Activated CD4-positive, alpha-beta T cell treated with anti-CD3 and anti-CD28 coated beads, Interleukin-2, amount 10 ng/mL, durations not matched to agents 7 days and 5 days (primary cell): ENCODE measurements around the gene DUSP9. TPM values are rescaled to one million over a fixed set of nuclear protein-coding genes. Genes with fewer than 3 reads are reported as not detected.

Experiments
- CTCF ChIA-PET: fragments of 350-600 bp; sonication (Branson Sonifier 250); formaldehyde crosslinking; loops from one replicate; lab custom pipeline; 2021; ENCODE audit warnings: antibody characterized with exemption; lab: Charles Lee
- POLR2A ChIA-PET: fragments of 350-600 bp; sonication (Branson Sonifier 250); formaldehyde crosslinking; loops from one replicate; lab custom pipeline; 2021; ENCODE audit warnings: antibody characterized with exemption; lab: Charles Lee
- DNase-seq: peaks from one replicate; pipeline ENCODE4 v3.0.0-alpha.2; 2020
- H3K27ac Mint-ChIP-seq: one replicate; pipeline ENCODE4 v1.8.0; 2021; ENCODE audit warnings: mild to moderate bottlenecking, moderate library complexity, mixed read lengths
- H3K27me3 Mint-ChIP-seq: one replicate; pipeline ENCODE4 v1.8.0; 2021; ENCODE audit warnings: mixed read lengths
- H3K36me3 Mint-ChIP-seq: one replicate; pipeline ENCODE4 v1.8.0; 2021; ENCODE audit warnings: low read depth, mixed read lengths
- H3K4me1 Mint-ChIP-seq: one replicate; pipeline ENCODE4 v1.8.0; 2021; ENCODE audit warnings: mixed read lengths
- H3K4me3 Mint-ChIP-seq: one replicate; pipeline ENCODE4 v1.8.0; 2021; ENCODE audit warnings: mild to moderate bottlenecking, moderate library complexity, mixed read lengths
- H3K9me3 Mint-ChIP-seq: one replicate; pipeline ENCODE4 v1.8.0; 2021; ENCODE audit warnings: mixed read lengths
- total RNA-seq, 2 experiments: library from RNA; stranded (reverse); gene quantifications; one replicate each; pipeline ENCODE4 v1.2.3, GENCODE V29; 2021

The DUSP9 gene
- total RNA-seq, 2 experiments from 2014 or later = not detected

DNA sequence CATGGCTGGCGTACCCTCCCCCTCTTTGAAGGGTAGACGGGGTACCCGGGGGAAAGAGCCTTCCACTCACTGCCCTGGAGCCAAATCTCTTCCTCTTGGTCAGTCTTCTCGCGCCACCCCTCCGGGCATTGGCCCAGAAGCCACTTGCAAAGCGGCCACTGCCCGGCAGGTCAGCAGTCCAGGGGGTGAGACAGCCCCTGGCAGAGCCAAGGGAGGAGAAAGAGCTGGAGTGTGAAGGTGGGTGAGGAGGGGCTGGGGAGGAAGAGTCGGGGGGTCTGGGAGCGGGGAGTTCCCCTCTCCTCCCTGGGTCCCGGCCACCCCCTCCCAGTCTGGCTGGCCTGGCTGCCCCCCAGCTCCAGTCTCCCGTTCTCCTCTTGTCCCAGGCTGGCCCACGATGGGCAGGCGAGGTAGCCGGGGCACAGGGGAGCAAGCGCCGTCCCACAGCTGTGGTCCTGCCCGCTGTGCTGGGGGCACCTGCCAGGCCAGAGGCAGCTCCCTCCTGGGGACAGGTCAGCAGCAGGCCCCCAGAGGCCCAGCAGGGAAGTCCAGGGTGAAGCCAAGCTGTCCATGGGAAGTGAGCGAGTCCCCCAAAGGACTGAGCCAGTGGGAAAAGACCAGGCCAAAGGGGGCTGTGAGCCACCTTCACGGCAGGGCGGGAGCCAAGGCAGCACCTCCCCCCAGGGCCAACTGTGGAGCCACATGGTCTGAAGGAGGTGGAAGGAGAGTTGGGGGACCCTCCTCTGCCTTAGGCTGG lies 21.6 kb upstream of the DUSP9 start:
- ChIA-PET POLR2A (no interaction called here), CTCF (interaction anchor here (0.6 kb wide), 1 partner anchor 377 kb away, joined by 3 read pairs; no protein-coding TSS in a partner anchor)
- no peak for DNase-seq
- Mint-ChIP-seq H3K36me3 (no peaks in the 10 kb centered on the region), H3K4me1 (no peaks in the 10 kb centered on the region), H3K4me3 (no peak overlapping the region), H3K9me3 (no peaks in the 10 kb centered on the region), H3K27ac (no peak overlapping the region), H3K27me3 (no peaks in the 10 kb centered on the region)

DNA sequence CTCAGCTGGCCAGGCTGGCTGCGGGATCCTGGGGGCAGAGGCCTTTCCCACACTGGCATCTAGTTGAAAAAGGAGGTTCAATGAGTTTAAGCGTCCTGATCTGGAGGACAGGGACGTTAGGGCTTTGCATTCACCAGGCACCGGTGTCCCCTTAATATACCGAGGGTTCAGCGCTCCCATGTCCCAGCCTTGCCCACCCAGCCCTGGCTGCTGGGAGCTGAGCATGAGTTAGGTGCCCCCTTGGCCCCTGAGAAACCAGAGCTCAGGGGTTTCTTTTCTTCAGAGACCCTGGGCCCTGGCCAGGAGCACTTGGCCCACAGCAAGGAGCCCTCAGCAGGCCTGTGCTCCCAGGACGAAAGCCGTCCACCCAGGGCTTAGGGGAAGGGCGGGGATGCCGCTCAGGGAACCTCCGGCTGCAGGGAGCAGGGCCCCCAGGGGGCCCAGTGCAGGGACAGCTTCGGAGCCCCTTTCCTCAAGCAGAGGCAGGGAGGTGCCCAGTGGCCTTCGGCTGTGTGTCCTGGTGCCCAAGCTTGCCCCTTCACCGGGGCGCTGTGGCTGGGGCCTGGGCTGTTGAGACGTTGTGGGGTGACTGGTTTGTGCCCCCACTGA lies 20.9 kb upstream of the DUSP9 start:
- no peak for DNase-seq
- Mint-ChIP-seq H3K4me3 (no peak overlapping the region), H3K27ac (no peak overlapping the region), H3K36me3 (no peaks in the 10 kb centered on the region), H3K4me1 (no peaks in the 10 kb centered on the region), H3K9me3 (no peaks in the 10 kb centered on the region), H3K27me3 (peaks cover 4% of the 10 kb centered on the region)
- CTCF ChIA-PET = interaction anchor here (0.6 kb wide), 1 partner anchor 377 kb away, joined by 3 read pairs; no protein-coding TSS in a partner anchor
- POLR2A ChIA-PET = no interaction called here

DNA sequence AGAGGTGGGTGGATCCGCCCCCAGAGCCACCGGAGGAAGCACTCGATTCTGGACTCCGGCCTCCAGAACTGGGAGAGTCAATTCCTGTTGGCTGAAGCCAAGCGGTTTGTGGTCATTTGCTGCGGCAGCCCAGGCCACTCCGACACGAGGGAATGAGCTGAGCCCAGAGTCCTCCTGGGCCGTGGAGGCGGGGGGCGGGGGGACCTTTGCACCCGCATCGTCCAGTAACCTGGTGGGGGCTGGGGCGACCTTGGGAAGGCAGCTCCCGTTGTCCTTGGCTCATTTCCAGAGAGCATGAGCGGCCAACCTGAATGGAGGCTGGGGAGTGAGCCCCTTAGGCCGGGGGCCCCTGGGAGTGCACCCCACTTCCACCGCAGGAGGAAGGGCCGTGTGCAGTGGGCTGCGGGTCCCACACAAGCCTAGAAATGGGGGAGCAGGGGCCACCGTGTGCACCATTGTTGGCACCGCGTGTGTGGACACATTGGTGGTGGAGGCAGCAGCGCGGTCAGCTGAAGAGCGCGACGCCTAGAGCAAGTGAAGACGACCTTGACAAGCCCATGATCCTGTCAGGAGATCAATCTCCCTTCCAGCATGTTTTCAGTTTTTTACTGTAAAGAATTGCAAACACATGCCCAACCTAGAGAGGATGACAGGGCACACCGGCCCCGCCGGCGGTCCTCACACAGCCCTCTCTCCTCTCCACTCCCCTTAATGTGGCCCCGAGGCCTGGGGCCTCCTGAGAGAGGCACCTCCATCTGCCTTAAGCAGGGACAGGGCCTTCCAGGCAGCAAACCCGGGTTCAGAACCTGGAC lies 19.9 kb upstream of the DUSP9 start:
- no peak overlapping the region for H3K27ac Mint-ChIP-seq
- peaks cover 5% of the 10 kb centered on the region for H3K27me3 Mint-ChIP-seq
- no peaks in the 10 kb centered on the region for H3K36me3 Mint-ChIP-seq
- no peaks in the 10 kb centered on the region for H3K9me3 Mint-ChIP-seq
- H3K4me1 Mint-ChIP-seq = no peaks in the 10 kb centered on the region
- CTCF ChIA-PET = no interaction called here
- no peak overlapping the region for H3K4me3 Mint-ChIP-seq
- DNase-seq = no peak
- POLR2A ChIA-PET = no interaction called here

DNA sequence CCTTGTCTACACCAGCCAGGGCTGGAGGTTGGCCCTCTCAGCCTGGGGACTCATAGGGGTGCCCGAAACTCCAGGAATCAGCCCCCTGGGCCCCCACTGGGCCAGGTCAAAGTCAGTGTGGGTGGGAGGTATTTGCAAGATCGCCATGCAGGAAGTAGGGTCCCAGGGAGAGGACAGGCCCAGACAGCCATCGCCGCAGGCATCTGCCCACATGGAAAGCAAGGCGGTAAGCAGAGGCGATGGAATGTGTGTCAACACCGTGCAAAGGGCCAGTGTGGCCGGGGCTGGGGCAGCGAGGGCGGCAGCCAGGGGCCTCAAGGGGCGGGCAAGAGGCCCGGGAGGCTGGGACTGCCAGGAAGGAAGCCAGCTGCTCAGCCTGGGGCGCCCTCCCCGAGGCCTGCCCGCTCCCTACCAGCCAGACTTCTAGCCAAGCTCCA lies 19.3 kb upstream of the DUSP9 start:
- CTCF ChIA-PET = no interaction called here
- no peaks in the 10 kb centered on the region for H3K9me3 Mint-ChIP-seq
- POLR2A ChIA-PET = no interaction called here
- DNase-seq = no peak
- no peaks in the 10 kb centered on the region for H3K36me3 Mint-ChIP-seq
- peaks cover 5% of the 10 kb centered on the region for H3K27me3 Mint-ChIP-seq
- H3K27ac Mint-ChIP-seq = no peak overlapping the region
- no peak overlapping the region for H3K4me3 Mint-ChIP-seq
- H3K4me1 Mint-ChIP-seq = no peaks in the 10 kb centered on the region

DNA sequence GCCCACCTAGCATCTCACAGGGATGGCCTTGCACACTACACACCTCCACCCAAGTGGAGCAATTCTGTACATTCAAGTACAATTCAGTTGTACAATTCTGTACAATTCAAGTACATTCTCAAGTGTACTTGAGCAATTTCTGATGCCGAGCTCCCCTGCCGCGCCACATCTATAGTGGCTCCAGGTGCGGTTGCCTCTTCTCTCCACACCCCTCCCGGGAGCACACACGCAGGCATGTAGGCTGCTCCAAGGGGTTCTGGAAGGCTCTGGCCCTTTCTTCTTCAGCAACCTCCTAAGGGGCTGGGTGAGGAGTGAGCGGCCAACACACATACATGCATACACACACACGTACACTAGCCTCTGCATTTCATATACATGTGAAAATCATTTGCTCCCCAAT lies 18.9 kb upstream of the DUSP9 start:
- POLR2A ChIA-PET = no interaction called here
- Mint-ChIP-seq H3K36me3 (no peaks in the 10 kb centered on the region), H3K4me1 (no peaks in the 10 kb centered on the region), H3K4me3 (no peak overlapping the region), H3K9me3 (no peaks in the 10 kb centered on the region), H3K27me3 (peaks cover 5% of the 10 kb centered on the region), H3K27ac (peak overlapping the region; percentile 9)
- DNase-seq = no peak
- CTCF ChIA-PET = no interaction called here

DNA sequence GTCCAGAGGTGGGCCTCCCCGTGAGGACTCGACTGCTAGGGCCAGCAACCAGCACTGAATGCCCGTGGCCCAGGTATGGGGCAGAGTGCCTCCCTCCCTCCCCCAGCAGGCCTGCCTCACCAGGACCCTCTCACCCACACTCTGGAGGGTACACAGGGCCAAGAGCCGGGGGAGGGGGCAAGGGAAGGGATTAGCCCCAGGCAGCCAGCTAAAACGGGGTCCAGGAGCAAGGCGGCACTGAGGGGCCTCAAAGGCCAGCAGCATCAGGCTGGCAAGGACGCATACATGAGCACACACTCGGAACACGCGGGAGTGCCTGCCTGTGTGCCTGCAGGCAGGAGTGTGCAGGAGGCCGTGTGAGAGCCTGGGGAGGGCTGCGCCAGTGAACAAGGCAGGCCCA lies 18.3 kb upstream of the DUSP9 start:
- peaks cover 5% of the 10 kb centered on the region for H3K27me3 Mint-ChIP-seq
- H3K36me3 Mint-ChIP-seq = no peaks in the 10 kb centered on the region
- H3K4me1 Mint-ChIP-seq = no peaks in the 10 kb centered on the region
- DNase-seq = no peak
- no peaks in the 10 kb centered on the region for H3K9me3 Mint-ChIP-seq
- H3K27ac Mint-ChIP-seq = no peak overlapping the region
- ChIA-PET CTCF (no interaction called here), POLR2A (interaction anchor here (0.5 kb wide), 1 partner anchor 23 kb away, joined by 3 read pairs; no protein-coding TSS in a partner anchor)
- no peak overlapping the region for H3K4me3 Mint-ChIP-seq

DNA sequence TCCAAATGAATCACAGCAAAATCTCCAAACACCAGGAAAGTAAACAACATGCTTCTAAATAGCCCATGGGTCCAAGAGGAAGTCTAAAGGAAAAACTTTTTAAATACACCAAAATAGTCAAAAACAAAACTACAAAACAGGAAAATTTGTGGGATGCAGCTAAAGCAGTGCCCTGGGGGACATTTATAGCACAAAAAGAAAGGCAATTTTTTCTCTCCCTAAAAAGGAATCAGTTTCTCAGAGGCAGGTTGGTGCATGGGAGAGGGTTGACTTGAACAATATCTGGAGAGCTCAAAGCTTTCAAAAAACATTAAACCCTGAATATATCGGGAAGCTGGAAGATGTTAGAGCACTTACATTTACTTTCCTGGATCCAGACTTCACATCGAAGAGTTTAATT lies 15.7 kb upstream of the DUSP9 start:
- ChIA-PET CTCF (interaction anchor here (0.8 kb wide), 1 partner anchor 15 kb away, joined by 3 read pairs; no protein-coding TSS in a partner anchor), POLR2A (no interaction called here)
- Mint-ChIP-seq H3K4me3 (no peak overlapping the region), H3K27ac (no peak overlapping the region), H3K27me3 (peaks cover 5% of the 10 kb centered on the region), H3K36me3 (no peaks in the 10 kb centered on the region), H3K9me3 (no peaks in the 10 kb centered on the region), H3K4me1 (no peaks in the 10 kb centered on the region)
- no peak for DNase-seq

DNA sequence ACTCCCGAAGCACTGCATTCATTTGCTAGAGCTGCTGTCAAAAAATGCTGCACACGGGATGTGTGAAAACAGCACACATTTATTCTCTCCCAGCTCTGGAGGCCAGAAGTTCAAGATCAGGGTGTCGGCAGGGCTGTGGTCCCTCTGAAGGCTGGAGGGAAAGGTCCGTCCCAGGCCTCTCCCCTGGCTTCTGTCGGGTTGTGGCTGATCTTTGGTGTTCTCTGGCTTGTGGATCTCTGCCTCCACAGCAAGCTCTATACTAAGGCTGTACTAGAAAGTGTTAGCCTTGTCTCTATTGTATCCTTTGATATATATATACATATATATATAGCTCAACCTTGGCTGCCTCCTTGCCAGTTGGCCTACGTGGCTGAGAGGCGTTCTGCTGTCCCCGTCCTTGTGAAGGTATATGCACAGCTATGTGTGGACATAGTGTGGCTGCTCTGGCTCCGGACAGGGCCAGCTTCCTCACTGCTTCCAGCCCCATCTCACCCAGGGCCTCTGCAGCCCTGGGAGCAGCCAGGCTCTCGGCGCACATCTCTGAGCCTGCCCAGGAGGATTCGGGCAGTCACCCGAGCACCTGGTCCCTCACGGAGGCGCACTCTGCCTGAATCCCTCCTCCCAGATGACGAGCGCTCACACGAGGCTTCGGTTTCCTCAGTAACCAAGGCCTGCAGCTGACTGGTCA lies 15.0 kb upstream of the DUSP9 start:
- no peak for DNase-seq
- H3K4me1 Mint-ChIP-seq = no peaks in the 10 kb centered on the region
- ChIA-PET CTCF (interaction anchor here (0.8 kb wide), 1 partner anchor 15 kb away, joined by 3 read pairs; no protein-coding TSS in a partner anchor), POLR2A (no interaction called here)
- H3K9me3 Mint-ChIP-seq = no peaks in the 10 kb centered on the region
- H3K36me3 Mint-ChIP-seq = no peaks in the 10 kb centered on the region
- H3K4me3 Mint-ChIP-seq = no peak overlapping the region
- no peak overlapping the region for H3K27ac Mint-ChIP-seq
- peaks cover 5% of the 10 kb centered on the region for H3K27me3 Mint-ChIP-seq

DNA sequence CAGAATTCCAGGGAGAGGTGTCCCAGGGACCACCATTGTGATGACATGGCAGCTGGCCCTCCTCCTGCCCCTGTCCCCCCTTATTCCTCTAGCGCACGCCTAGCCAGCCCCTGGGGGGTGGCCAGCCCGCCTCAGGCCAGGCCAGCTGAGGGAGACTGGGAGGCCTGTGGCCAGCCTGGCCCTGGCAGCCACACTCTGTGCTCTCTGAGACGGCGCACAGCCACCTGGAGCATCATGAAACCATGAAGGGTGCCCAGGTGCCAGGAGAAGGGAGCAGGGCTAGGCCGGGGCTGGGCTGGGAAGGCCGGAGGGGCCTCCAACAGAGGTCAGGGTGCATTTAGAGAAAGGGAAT lies 14.4 kb upstream of the DUSP9 start:
- no peak overlapping the region for H3K27ac Mint-ChIP-seq
- DNase-seq = no peak
- no peak overlapping the region for H3K4me3 Mint-ChIP-seq
- ChIA-PET POLR2A (no interaction called here), CTCF (no interaction called here)
- no peaks in the 10 kb centered on the region for H3K4me1 Mint-ChIP-seq
- no peaks in the 10 kb centered on the region for H3K9me3 Mint-ChIP-seq
- H3K36me3 Mint-ChIP-seq = no peaks in the 10 kb centered on the region
- H3K27me3 Mint-ChIP-seq = peaks cover 5% of the 10 kb centered on the region

DNA sequence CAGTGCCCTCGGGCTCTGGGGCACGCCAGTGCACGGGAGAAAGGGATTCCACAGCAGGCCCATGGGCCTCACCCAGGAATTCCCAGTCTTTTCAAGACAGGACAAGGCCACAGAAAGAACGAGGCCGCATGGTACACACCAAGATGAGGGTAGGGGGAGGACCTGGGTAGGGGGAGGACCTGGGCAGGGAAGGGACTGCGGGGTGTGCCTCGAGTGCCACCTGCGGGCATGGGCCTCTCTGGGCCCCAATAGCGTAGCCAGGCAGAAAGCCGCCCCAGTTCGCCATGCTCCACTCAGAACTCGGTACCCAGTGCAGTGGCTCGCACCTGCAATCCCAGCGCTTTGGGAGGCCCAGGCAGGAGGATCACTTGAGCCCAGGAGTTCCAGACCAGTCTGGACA lies 14.0 kb upstream of the DUSP9 start:
- Mint-ChIP-seq H3K9me3 (no peaks in the 10 kb centered on the region), H3K4me1 (no peaks in the 10 kb centered on the region), H3K27me3 (peaks cover 5% of the 10 kb centered on the region), H3K4me3 (no peak overlapping the region), H3K27ac (no peak overlapping the region), H3K36me3 (no peaks in the 10 kb centered on the region)
- DNase-seq = no peak
- ChIA-PET POLR2A (no interaction called here), CTCF (no interaction called here)

DNA sequence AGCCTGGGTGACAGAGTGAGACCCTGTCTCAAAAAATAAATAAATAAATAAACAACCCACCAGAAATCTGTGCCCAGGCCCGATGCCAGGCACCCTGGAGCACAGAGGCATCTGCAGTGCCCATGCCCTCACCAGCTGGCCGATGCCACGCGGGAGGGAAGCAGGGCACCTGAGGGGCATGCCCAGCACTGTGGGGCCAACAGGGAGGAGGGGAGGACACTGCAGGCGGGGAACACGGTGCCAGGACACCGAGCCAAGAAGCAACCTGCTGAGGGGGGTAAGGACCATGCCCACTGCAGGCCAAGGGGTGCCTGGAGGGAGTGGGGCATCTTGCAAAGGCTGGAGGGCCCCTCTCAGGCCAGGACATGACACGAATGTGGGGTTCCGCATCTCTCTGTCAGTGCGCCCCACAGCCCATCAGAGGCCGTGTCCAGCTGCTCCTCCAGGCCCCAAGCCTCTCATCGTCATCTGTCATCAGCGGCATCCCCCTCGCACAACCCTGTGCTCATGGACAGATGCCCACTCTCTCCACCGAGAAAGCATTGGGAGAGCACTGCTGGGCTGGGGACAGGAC lies 13.3 kb upstream of the DUSP9 start:
- Mint-ChIP-seq H3K4me3 (no peak overlapping the region), H3K36me3 (no peaks in the 10 kb centered on the region), H3K9me3 (no peaks in the 10 kb centered on the region), H3K4me1 (no peaks in the 10 kb centered on the region), H3K27ac (no peak overlapping the region), H3K27me3 (peaks cover 5% of the 10 kb centered on the region)
- POLR2A ChIA-PET = no interaction called here
- CTCF ChIA-PET = no interaction called here
- no peak for DNase-seq

DNA sequence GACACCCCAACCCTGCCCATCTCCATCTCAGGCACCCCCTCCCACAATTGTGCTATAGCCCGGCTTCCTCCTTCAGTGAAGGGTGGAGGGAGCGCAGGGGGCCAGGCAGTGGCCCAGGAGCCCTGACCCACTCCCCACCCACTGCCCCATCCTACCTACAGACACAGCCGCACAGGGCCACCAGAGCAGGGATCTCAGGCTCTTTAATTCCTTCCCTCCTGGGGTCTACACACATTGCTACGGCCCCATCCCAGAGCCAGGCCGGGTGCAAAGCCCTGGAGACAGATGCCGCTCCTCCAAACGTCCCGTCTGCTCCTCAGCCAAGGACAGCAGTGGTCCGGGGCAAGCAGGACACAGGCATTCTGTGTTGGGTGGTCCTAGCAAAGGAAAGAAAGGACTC lies 12.8 kb upstream of the DUSP9 start:
- H3K9me3 Mint-ChIP-seq = no peaks in the 10 kb centered on the region
- H3K4me3 Mint-ChIP-seq = no peak overlapping the region
- CTCF ChIA-PET = no interaction called here
- POLR2A ChIA-PET = no interaction called here
- H3K27me3 Mint-ChIP-seq = peaks cover 5% of the 10 kb centered on the region
- no peak overlapping the region for H3K27ac Mint-ChIP-seq
- H3K36me3 Mint-ChIP-seq = no peaks in the 10 kb centered on the region
- DNase-seq = no peak
- no peaks in the 10 kb centered on the region for H3K4me1 Mint-ChIP-seq
